ENCODE data around the gene RAD23B. TPM values are rescaled to one million over a fixed set of nuclear protein-coding genes. Genes with fewer than 3 reads are reported as not detected.

Gene RAD23B
- total and polyA plus RNA-seq, 2 of the 13 experiments (the other 11 are each of a cell fraction or from before 2014, with no cell fraction given) = 133 to 156 TPM

DNA sequence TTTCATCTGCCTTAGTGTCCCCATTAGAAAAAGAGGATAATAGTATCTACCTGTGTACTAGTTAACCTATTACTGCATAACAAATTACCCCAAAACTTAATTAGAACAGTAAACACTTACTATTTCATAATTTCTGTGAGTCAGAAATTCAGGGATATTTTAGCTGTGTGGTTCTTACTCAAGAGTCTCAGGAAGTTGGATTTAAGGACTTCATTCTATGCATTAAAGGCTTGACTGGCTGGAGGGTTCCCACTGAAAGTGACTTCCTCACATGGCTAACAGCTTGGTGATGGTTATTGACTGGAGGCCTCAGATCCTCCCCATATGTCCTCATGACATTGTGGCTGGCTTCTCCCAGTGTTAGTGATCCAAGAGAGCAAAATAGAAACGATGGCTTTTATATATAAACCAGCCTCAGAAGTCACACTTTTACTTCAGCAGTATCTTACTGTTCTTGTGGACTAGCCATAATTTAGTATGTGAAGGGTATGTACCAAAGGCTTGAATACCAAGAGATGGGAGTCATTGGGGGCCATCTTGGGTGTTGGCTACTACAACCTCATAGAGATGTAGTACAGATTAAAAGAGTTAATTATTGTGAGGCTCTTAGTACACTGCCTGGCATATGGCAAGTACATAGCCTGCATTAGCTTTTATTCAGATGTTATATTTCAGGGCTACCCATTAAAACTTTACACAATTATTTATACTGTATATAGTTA is 9.9 kb downstream of the RAD23B start (continued):
- TF ChIP-seq, protein P1, sequence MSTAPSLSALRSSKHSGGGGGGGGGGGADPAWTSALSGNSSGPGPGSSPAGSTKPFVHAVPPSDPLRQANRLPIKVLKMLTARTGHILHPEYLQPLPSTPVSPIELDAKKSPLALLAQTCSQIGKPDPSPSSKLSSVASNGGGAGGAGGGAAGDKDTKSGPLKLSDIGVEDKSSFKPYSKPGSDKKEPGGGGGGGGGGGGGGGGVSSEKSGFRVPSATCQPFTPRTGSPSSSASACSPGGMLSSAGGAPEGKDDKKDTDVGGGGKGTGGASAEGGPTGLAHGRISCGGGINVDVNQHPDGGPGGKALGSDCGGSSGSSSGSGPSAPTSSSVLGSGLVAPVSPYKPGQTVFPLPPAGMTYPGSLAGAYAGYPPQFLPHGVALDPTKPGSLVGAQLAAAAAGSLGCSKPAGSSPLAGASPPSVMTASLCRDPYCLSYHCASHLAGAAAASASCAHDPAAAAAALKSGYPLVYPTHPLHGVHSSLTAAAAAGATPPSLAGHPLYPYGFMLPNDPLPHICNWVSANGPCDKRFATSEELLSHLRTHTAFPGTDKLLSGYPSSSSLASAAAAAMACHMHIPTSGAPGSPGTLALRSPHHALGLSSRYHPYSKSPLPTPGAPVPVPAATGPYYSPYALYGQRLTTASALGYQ (CRISPR knock-in tag; IDR thresholded peaks at IDR 0.05) = no peak
- TF ChIP-seq JUN (CRISPR knock-in tag; IDR thresholded peaks at IDR 0.05) (no peak), SMC3 (IDR thresholded peaks at IDR 0.05; ENCODE audit: low read length) (no peak), EZH2 (conservative IDR thresholded peaks at IDR 0.05; ENCODE audit: low read depth, low read length) (no peak), ZFP36L1 (CRISPR knock-in tag; IDR thresholded peaks at IDR 0.05) (no peak), CEBPB (IDR thresholded peaks at IDR 0.05; ENCODE audit: borderline replicate concordance, low read depth, low read length) (no peak), ZNF430 (CRISPR knock-in tag; IDR thresholded peaks at IDR 0.05) (no peak), SIX4 (CRISPR knock-in tag; IDR thresholded peaks at IDR 0.05) (no peak)
- TF ChIP-seq, protein P2, sequence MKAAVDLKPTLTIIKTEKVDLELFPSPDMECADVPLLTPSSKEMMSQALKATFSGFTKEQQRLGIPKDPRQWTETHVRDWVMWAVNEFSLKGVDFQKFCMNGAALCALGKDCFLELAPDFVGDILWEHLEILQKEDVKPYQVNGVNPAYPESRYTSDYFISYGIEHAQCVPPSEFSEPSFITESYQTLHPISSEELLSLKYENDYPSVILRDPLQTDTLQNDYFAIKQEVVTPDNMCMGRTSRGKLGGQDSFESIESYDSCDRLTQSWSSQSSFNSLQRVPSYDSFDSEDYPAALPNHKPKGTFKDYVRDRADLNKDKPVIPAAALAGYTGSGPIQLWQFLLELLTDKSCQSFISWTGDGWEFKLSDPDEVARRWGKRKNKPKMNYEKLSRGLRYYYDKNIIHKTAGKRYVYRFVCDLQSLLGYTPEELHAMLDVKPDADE (CRISPR knock-in tag; IDR thresholded peaks at IDR 0.05) = no peak
- TF ChIP-seq, protein P3, sequence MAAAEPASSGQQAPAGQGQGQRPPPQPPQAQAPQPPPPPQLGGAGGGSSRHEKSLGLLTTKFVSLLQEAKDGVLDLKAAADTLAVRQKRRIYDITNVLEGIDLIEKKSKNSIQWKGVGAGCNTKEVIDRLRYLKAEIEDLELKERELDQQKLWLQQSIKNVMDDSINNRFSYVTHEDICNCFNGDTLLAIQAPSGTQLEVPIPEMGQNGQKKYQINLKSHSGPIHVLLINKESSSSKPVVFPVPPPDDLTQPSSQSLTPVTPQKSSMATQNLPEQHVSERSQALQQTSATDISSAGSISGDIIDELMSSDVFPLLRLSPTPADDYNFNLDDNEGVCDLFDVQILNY (CRISPR knock-in tag; conservative IDR thresholded peaks at IDR 0.05) = no peak
- TF ChIP-seq, protein P4, sequence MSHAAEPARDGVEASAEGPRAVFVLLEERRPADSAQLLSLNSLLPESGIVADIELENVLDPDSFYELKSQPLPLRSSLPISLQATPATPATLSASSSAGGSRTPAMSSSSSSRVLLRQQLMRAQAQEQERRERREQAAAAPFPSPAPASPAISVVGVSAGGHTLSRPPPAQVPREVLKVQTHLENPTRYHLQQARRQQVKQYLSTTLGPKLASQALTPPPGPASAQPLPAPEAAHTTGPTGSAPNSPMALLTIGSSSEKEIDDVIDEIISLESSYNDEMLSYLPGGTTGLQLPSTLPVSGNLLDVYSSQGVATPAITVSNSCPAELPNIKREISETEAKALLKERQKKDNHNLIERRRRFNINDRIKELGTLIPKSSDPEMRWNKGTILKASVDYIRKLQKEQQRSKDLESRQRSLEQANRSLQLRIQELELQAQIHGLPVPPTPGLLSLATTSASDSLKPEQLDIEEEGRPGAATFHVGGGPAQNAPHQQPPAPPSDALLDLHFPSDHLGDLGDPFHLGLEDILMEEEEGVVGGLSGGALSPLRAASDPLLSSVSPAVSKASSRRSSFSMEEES (CRISPR knock-in tag; IDR thresholded peaks at IDR 0.05) = no peak

Data from HepG2 (cell line).